ENCODE data around the gene TTC17.

Gene TTC17

GRCh38 chr11:43511959-43512358 lies 153.2 kb downstream of the TTC17 start:
- in situ Hi-C loops (cut with MboI; ENCODE audit: low pct_unique_long_range_greater_than_20kb, low sequenced_read_pairs, unreplicated experiment) = no loop called here

GRCh38 chr11:43515090-43515489 lies 156.4 kb downstream of the TTC17 start:
- peak; percentile 49 for TF ChIP-seq CTCF (IDR thresholded peaks at IDR 0.05; ENCODE audit: extremely low read depth, insufficient read depth, missing control alignments)
- in situ Hi-C loops (cut with MboI; ENCODE audit: low pct_unique_long_range_greater_than_20kb, low sequenced_read_pairs, unreplicated experiment) = no loop called here
- DNase-seq (ENCODE audit: low spot score) = peak; percentile 33

More at GRCh38 chr11:43511959-43512358, 153.2 kb downstream of the TTC17 start:
- TF ChIP-seq CTCF (IDR thresholded peaks at IDR 0.05; ENCODE audit: extremely low read depth, insufficient read depth, missing control alignments) = no peak
- no peak for DNase-seq (ENCODE audit: low spot score)

- no peak for DNase-seq (ENCODE audit: low spot score)
- TF ChIP-seq CTCF (IDR thresholded peaks at IDR 0.05; ENCODE audit: extremely low read depth, insufficient read depth, missing control alignments) = no peak
- in situ Hi-C loops (cut with MboI; ENCODE audit: low pct_unique_long_range_greater_than_20kb, low sequenced_read_pairs, unreplicated experiment) = no loop called here
Measured at GRCh38 chr11:43516316-43516850, 157.7 kb downstream of the TTC17 start.

DNA sequence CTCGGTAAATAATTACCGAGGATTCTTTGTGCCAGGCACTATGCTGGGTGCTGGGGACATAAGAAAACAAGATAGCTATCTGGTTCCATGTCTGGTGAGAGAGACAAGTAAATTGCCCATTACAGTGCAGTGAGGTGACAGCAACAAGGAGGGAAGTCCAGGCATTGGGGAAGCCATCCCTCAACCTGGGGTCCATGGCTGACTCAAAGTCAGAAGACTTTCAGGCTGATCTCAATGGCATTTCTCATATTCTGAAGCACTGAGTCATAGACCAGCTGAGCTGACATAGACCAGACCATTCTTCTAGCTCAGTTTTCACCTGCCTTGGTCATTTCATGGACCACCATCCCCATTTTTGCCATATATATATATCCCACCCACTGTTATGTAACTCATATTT lies 158.8 kb downstream of the TTC17 start:
- DNase-seq (ENCODE audit: low spot score) = no peak
- no peak for TF ChIP-seq CTCF (IDR thresholded peaks at IDR 0.05; ENCODE audit: extremely low read depth, insufficient read depth, missing control alignments)
- in situ Hi-C loops (cut with MboI; ENCODE audit: low pct_unique_long_range_greater_than_20kb, low sequenced_read_pairs, unreplicated experiment) = no loop called here

DNA sequence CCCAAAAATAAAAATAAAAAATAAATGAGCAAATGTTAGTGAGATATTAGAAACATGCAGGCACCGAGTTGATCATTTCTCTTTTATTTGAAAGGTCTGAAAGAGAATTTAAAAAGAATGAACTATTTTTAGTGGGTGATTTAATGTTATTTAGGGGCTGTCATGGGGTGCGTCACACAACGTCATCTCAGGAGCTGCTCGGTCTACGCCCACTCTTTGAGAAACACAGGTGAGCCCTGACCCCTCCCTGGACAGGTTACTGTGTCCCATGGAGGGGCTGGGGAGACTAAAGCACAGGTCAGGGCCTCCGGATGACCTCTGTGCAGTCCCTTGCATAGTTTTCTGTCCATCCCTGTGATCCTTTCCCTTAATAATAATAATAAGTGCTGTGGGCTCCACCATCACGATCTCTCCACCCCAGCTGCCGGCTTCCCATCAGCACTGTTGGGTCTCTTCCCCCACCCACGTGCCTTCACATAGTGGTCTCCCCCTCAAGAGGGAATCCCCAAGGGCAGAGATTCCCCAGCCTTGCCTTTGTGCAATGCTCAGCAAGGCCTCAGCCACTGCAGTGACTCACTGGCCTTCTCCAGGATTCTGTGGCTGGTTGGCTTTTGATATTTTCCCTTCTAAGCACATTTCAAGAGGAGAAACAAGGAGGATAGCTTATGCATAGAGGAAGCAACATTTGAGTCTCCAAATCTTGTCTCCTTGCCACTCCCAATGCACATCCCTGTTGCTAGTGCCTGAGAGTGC lies 159.9 kb downstream of the TTC17 start:
- TF ChIP-seq CTCF (IDR thresholded peaks at IDR 0.05; ENCODE audit: extremely low read depth, insufficient read depth, missing control alignments) = no peak
- peak; percentile 42 for DNase-seq (ENCODE audit: low spot score)
- in situ Hi-C loops (cut with MboI; ENCODE audit: low pct_unique_long_range_greater_than_20kb, low sequenced_read_pairs, unreplicated experiment) = no loop called here

GRCh38 chr11:43521471-43521870 lies 162.8 kb downstream of the TTC17 start:
- in situ Hi-C loops (cut with MboI; ENCODE audit: low pct_unique_long_range_greater_than_20kb, low sequenced_read_pairs, unreplicated experiment) = no loop called here
- no peak for DNase-seq (ENCODE audit: low spot score)
- TF ChIP-seq CTCF (IDR thresholded peaks at IDR 0.05; ENCODE audit: extremely low read depth, insufficient read depth, missing control alignments) = no peak
